Activated CD4-positive, alpha-beta T cell treated with anti-CD3 and anti-CD28 coated beads, Interleukin-10, Interleukin-2, amounts not matched to agents 100 ng/mL and 50 ng/mL, durations not matched to agents 16 hours and 8 hours (primary cell): ENCODE results near the gene PARP4.
"Not testable (repeated sequence)": the region's sequence is repeated elsewhere in the genome, so short reads cannot be mapped to it uniquely, and the experiment has no call there.

Experiments used
- DNase-seq: peaks from one replicate; pipeline ENCODE4 v3.0.0-alpha.2; 2020

Gene PARP4

GRCh38 chr13:24505756-24506155 lies 6.8 kb downstream of the PARP4 start:
- DNase-seq: no peak

- DNase-seq: no peak
Observed at GRCh38 chr13:24505256-24505655, 7.3 kb downstream of the PARP4 start.

- no peak for DNase-seq
Observed at GRCh38 chr13:24503379-24503696, 9.2 kb downstream of the PARP4 start.

- peak; percentile 17 for DNase-seq
Observed at GRCh38 chr13:24502533-24503378, 9.8 kb downstream of the PARP4 start.

DNA sequence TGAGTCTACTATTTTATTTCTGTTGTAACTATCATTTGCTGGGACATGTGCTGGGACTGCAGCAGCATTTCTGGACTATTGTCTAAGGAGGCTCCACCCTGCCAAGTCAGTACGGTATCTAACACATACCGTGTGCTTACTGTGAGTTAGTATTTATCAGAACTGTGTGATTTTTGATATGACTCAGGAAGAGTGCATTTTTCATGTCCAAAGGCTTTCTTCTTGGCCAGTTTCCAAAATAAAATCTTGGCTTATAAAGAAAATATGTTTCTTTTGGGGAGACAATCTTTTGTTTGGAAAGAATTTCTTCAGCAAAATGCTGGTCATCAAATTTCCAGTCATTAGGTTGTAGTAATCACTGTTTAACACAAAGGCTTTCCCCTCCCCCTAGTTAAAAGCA lies 11.6 kb downstream of the PARP4 start:
- peak; percentile 55 for DNase-seq

- DNase-seq: no peak
Observed at GRCh38 chr13:24497742-24498141, 14.8 kb downstream of the PARP4 start.

- DNase-seq: not testable (repeated sequence)
Observed at GRCh38 chr13:24496295-24496694, 16.3 kb downstream of the PARP4 start.

DNA sequence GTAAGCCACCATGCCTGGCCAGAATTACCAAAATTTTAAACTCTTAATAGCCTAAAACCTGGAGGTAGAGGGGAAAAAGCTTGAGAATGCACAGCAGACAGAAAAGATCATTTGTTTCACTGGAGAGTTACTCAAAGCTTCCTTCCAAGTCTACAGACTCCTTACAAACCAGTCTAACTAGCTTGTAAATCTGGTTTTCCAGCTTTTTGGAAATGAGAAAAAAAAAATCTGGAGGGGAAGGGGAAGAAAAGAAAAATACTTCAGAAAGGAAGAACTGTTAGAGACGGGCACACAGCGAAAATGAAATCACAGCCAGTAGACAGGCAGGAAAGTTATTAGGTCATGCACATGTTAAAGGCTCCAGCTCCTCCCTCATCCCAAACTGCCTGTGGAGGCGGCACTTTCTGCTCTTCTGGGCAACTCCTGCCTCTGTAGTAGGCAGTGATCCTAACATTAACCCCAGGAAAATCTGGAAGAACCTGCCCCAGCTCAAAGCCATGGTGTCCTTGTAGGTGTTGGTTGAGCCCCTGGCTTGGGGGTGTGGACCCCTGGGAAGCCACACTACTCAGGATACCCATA lies 17.3 kb downstream of the PARP4 start:
- DNase-seq: no peak

DNA sequence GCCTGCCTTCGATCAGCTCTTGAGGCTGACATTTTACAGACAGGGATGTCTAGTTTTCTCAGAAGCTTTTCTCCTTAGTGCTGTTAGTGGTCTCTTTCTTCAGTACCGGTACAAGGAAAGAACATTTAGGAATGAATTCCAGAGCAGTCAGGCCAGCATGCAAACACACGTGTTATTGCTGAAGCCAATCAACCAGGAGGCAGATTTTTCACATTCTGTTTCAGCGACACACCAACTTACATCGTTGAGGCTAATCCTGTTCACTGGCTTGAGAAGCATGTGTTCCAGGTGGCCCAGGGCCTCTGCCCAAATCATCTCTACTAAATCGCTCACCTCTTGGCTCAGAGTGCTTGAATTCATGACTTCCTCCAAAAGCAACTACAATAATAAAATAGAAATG lies 19.2 kb downstream of the PARP4 start:
- DNase-seq: no peak

- DNase-seq: no peak
Observed at GRCh38 chr13:24491845-24492244, 20.7 kb downstream of the PARP4 start.

- no peak for DNase-seq
Observed at GRCh38 chr13:24489721-24490120, 22.9 kb downstream of the PARP4 start.

- DNase-seq: not testable (repeated sequence)
Observed at GRCh38 chr13:24488092-24488491, 24.5 kb downstream of the PARP4 start.

DNA sequence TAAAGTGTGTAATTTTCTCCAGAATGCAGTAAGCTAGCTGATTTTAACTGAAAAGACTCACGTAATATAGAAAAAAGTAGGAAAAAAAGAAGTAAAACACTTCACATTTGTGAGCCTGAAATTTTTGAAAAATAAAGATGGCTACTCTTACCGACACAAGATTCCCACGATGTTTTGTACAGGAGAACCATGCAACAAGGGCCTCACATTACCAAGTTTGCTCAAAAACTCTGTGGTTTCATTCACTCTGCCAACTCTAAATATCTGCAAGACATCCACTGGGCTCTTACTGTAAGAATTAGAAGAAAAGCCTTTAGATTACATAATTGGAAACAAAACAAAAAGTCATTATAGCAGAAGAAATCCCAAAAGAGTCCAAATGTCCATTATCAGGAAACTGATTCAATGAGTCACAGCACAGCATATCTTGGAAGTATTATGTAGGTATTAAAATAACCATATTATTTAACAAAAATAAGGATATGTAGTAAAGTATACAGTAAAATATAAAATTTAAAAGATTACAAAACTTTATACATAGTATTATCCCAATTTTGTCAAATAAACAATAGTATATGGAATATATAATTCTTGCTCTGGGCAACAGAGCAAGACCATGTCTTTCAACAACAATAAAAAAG lies 26.4 kb downstream of the PARP4 start:
- DNase-seq: not testable (repeated sequence)

- DNase-seq: no peak
Observed at GRCh38 chr13:24473686-24474085, 38.9 kb downstream of the PARP4 start.

- not testable (repeated sequence) for DNase-seq
Observed at GRCh38 chr13:24472129-24472528, 40.4 kb downstream of the PARP4 start.

DNA sequence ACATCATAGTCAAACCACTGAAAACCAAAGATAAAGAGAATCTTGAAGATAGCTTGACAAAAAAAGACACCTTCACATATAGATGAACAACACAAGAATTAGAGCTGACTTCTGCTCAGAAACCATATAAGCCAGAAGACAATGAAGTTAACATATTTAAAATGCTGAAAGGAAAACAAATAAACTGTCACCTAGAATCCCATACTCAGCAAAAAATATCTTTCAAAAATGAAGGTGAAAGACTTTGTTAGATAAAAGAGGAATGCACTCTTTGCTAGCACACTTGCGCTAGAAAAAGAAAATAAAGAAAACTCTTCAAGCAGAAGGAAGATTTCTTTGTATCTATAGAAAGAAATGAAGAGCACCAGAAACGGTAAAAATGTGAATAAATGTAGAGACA lies 49.5 kb downstream of the PARP4 start:
- no peak for DNase-seq

DNA sequence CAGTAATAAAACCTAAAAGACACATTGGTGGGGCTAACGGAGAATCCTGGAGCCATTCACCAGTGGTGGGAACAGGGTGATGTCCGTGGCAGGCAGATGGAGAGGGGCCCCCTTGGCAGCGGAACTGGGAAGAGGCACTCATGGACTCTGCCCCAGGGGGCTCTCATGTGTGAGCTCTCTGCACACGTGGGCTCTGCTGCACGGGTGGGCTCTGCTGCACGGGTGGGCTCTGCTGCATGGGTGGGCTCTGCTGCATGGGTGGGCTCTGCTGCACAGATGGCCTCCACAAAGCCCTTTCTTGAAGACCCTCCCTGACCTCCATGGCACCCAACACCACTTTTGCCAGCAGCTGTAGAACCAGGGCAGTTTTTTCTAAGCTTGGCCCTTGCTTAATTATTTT lies 52.3 kb downstream of the PARP4 start:
- DNase-seq: no peak

GRCh38 chr13:24459726-24460125 lies 52.9 kb downstream of the PARP4 start:
- no peak for DNase-seq

DNA sequence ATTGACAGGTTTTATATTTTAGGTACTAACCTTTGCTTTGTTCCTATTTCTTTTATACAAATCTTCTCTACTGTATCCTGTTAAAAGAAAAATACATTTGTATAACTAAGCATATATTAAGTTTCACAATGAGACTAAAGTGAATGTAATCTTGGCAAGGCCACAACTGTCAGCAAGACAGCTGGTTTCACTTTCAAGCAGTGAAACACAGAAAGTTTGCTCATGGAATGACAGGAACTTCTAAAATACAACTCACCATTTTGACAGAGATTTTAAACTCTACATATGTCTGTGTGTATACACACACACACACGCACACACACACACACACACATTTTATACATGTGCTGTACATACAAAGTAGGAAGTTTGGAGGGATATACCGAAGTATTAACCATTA lies 53.3 kb downstream of the PARP4 start:
- DNase-seq: peak; percentile 78

GRCh38 chr13:24458736-24459135 lies 53.8 kb downstream of the PARP4 start:
- DNase-seq: no peak

DNA sequence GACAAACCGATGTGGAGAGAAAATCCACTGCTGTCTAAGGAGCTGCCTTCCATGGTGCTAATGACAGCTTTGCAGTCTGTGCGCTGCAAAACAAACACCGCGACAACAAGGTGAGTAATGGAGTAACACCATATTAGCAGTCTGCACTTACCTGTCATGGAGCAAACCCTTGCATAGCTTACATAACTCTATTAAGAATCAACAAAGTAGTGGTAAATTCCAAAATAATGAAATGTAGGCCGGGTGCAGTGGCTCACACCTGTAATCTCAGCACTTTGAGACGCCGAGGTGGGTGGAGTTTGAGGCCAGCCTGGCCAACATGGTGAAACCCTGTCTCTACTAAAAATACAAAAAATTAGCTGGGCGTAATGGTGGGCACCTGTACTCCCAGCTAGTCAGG lies 56.2 kb downstream of the PARP4 start:
- no peak for DNase-seq

DNA sequence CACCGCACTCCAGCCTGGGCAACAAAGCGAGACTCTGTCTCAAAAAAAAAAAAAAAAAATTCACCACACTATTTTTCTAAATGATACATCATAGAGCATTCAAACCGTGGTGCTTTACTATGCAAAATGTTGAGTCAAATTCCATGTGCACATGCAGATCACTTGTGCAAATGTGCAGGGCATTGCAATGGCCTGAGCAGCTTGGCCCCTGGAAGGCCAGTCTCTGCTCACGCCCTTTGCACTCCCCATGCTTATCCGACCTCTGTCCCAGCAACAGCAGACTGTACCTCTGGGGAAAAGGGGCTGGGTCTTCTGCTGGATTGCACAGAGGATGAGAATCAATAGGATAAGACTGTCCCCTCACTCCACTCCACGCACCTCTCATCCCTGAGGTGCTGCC lies 58.5 kb downstream of the PARP4 start:
- DNase-seq: no peak

DNA sequence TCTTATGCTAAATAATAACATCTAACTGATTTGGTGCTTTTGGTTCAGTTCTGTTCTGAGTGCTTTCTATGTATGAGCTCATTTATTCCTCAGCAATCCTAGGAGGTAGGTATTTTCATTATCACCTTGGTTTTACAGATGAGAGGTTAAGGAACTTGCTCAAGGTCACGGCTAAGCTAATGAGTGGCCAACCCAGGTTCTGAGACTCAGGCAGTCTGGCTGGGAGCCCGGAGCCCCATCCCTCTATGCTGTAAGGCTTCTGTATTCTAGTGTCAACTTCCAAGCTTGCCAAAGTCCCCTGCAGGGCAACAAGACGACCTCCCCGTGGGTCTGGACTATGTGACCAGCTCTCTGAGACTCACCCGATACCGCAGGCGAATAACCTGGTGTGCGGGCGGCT lies 60.5 kb downstream of the PARP4 start:
- DNase-seq: no peak

DNA sequence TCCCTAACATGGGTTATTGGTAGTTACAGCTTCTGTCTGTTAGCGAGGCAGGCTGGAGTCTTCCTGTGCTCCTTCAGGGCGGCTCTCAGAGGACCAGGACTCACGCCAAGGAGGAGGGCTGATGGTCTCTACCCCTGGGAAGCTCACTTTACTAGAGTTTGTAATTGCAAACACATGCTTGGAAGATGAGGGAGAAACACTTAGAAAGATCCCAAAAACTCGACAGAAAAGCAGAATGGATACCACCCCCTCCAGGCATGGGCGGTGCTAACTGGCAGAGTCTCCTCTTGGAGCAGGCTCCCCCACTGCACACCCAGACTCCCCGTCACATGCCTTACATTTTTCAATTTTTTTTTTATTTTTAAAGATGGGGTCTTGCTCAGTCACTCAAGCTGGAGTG lies 62.0 kb downstream of the PARP4 start:
- DNase-seq: no peak
